Activated naive CD4-positive, alpha-beta T cell treated with anti-CD3 and anti-CD28 coated beads, Interleukin-2, amount 10 ng/mL, durations not matched to agents 7 days and 5 days (primary cell): ENCODE results near the gene PRRG3.

Experiments used
- CTCF ChIA-PET: fragments of 350-600 bp; sonication (Branson Sonifier 250); formaldehyde crosslinking; loops from one replicate; lab custom pipeline; 2021; ENCODE audit warnings: antibody characterized with exemption; lab: Charles Lee
- DNase-seq: peaks from one replicate; pipeline ENCODE4 v3.0.0-alpha.2; 2020
- H3K27ac Mint-ChIP-seq: one replicate; pipeline ENCODE4 v1.8.0; 2021; ENCODE audit warnings: mild to moderate bottlenecking, moderate library complexity, mixed read lengths
- H3K27me3 Mint-ChIP-seq: one replicate; pipeline ENCODE4 v1.8.0; 2021; ENCODE audit warnings: mild to moderate bottlenecking, mixed read lengths
- H3K36me3 Mint-ChIP-seq: one replicate; pipeline ENCODE4 v1.8.0; 2021; ENCODE audit warnings: mixed read lengths
- H3K4me1 Mint-ChIP-seq: one replicate; pipeline ENCODE4 v1.8.0; 2021; ENCODE audit warnings: mixed read lengths
- H3K4me3 Mint-ChIP-seq: one replicate; pipeline ENCODE4 v1.8.0; 2021; ENCODE audit warnings: mild to moderate bottlenecking, moderate library complexity, mixed read lengths
- H3K9me3 Mint-ChIP-seq: one replicate; pipeline ENCODE4 v1.8.0; 2021; ENCODE audit warnings: mixed read lengths

PRRG3 gene

GRCh38 chrX:151722241-151722846 is 27.1 kb downstream of the PRRG3 start:
- H3K27ac Mint-ChIP-seq: no peak overlapping the region
- H3K27me3 Mint-ChIP-seq: peaks cover 4% of the 10 kb centered on the region
- H3K4me3 Mint-ChIP-seq: no peak overlapping the region
- no peak for DNase-seq
- CTCF ChIA-PET: no interaction called here
- H3K4me1 Mint-ChIP-seq: no peaks in the 10 kb centered on the region
- no peaks in the 10 kb centered on the region for H3K36me3 Mint-ChIP-seq
- H3K9me3 Mint-ChIP-seq: no peaks in the 10 kb centered on the region

- H3K4me3 Mint-ChIP-seq: no peak overlapping the region
- no peaks in the 10 kb centered on the region for H3K9me3 Mint-ChIP-seq
- H3K36me3 Mint-ChIP-seq: no peaks in the 10 kb centered on the region
- CTCF ChIA-PET: no interaction called here
- no peak overlapping the region for H3K27ac Mint-ChIP-seq
- H3K4me1 Mint-ChIP-seq: no peaks in the 10 kb centered on the region
- DNase-seq: no peak
- H3K27me3 Mint-ChIP-seq: no peaks in the 10 kb centered on the region
Measured at GRCh38 chrX:151723156-151723760, 28.0 kb downstream of the PRRG3 start.

- no peaks in the 10 kb centered on the region for H3K36me3 Mint-ChIP-seq
- no peaks in the 10 kb centered on the region for H3K4me1 Mint-ChIP-seq
- CTCF ChIA-PET: no interaction called here
- no peaks in the 10 kb centered on the region for H3K9me3 Mint-ChIP-seq
- H3K4me3 Mint-ChIP-seq: no peak overlapping the region
- DNase-seq: no peak
- H3K27me3 Mint-ChIP-seq: no peaks in the 10 kb centered on the region
- no peak overlapping the region for H3K27ac Mint-ChIP-seq
Measured at GRCh38 chrX:151724563-151725337, 29.5 kb downstream of the PRRG3 start.

DNA sequence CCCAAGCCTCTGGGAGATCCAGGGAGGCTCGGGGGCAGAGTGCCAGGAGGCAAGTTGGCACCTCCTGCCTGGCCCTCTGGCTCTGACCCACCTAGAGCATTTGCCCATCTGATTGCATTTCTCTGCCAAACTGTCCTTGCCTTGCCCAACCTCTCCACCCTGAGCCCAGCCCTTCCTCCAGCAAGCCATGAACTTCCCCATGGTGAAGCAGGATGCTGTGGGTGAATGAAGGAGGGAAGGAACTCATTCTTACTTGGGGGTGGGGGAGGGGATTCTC is 30.0 kb downstream of the PRRG3 start:
- no peak overlapping the region for H3K27ac Mint-ChIP-seq
- no peaks in the 10 kb centered on the region for H3K27me3 Mint-ChIP-seq
- H3K4me3 Mint-ChIP-seq: no peak overlapping the region
- no peaks in the 10 kb centered on the region for H3K9me3 Mint-ChIP-seq
- H3K4me1 Mint-ChIP-seq: no peaks in the 10 kb centered on the region
- CTCF ChIA-PET: interaction anchor here (1.1 kb wide), 1 partner anchor 12 kb away, joined by 3 read pairs; no protein-coding TSS in a partner anchor
- H3K36me3 Mint-ChIP-seq: no peaks in the 10 kb centered on the region
- no peak for DNase-seq

DNA sequence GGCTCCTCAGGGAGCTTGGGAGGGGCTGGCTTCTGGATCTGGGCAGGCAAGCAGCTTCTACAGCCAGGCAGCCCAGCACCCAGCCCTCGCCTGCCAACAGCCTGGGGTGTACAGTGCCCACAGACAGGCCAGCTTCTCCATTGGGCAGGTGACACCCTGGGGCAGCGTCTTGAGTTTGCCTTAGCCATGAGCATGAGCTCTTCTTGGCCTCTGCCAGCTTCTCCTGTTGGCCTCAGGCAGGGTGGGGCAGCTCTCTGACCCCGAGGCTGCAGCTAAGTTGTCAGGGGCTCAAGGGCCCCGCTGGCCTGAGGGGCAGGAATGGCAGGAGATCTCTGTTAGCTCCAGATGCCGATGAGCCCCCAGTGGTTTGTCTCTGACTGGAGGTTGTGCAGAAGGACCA is 31.5 kb downstream of the PRRG3 start:
- no peak for DNase-seq
- Mint-ChIP-seq H3K9me3 (no peaks in the 10 kb centered on the region), H3K27ac (no peak overlapping the region), H3K4me1 (no peaks in the 10 kb centered on the region), H3K36me3 (no peaks in the 10 kb centered on the region), H3K27me3 (no peaks in the 10 kb centered on the region), H3K4me3 (no peak overlapping the region)
- CTCF ChIA-PET: no interaction called here

DNA sequence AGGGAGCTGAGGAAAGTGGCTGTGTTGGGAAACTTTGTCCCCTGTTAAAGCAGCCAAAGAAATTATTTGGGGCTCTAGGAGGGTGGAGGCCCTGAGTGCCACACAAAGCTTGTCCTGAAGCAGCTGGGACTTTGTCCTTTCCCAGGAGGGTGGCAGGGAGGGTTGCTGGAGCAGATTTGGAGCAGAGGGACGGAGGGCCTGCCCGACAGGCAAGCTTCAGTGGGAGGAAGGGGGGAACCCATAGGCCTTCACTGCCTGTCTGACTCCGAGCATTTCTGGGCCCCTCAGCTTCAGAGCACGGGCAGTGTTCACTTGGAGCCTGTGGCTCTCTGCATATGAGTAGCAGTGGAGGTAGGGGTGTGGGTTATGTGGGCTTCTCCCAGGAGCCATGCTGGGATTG is 32.1 kb downstream of the PRRG3 start:
- DNase-seq: no peak
- Mint-ChIP-seq H3K27me3 (peaks cover 5% of the 10 kb centered on the region), H3K4me1 (no peaks in the 10 kb centered on the region), H3K36me3 (no peaks in the 10 kb centered on the region), H3K9me3 (no peaks in the 10 kb centered on the region), H3K4me3 (no peak overlapping the region), H3K27ac (no peak overlapping the region)
- CTCF ChIA-PET: no interaction called here

DNA sequence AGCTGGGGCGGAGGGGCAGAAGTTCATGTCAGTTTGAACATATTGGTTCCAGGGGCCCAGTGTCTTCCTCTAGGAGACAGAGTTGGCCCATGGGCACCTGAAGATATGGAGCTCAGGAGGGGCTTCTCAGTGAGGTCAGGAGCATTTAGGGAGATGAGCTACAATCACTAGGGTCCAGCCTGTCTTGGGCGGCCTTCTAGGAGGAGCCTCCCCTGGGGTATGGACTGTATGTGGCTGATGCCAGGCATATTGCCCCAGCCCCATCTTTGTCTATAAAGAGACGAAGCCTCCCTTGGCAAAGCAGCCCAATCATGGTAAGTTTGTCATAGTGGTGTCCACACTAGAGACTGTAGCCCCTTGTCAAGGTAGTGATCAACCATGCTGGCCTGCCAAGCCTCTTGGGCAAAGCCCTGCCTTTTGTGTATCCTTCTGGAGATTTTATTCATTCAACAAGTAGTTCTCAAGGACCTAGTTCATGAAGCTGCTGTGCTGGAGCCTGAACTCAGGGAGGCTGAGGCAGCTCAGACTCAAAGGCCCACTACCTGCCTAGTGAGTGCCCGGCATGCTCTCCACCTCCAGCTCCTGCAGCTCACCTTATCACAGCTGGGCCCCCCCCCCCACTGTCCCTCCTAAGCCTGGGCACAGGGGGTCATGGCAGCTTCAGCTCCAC is 33.9 kb downstream of the PRRG3 start:
- no peak overlapping the region for H3K4me3 Mint-ChIP-seq
- no peak for DNase-seq
- H3K36me3 Mint-ChIP-seq: no peaks in the 10 kb centered on the region
- H3K27ac Mint-ChIP-seq: no peak overlapping the region
- peaks cover 11% of the 10 kb centered on the region for H3K27me3 Mint-ChIP-seq
- no peaks in the 10 kb centered on the region for H3K9me3 Mint-ChIP-seq
- H3K4me1 Mint-ChIP-seq: no peaks in the 10 kb centered on the region
- CTCF ChIA-PET: no interaction called here

DNA sequence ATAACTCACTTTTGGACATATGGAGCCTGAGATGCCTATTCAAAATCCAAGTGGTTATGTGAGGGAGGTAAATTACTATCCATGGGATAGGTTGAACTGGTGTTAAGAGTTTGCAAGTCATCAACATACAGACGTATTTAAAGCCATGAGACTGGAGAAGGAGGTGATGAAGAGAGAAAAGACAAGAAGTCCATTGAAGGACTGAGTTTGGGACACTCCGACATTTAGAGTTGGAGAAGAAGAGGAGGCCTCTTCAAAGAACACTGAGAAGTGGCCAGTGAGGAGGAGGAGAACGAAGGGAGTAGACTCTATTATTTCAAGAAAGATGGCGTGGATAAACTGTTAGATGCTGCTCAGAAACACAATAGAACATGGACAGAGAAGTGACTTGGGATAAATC is 39.2 kb downstream of the PRRG3 start, which contains the start of gene CNGA2:
Gene CNGA2, plus strand, starts transcription at position 301 of the 400 bp plus-strand sequence. CDS start 3,738 bp downstream, outside the sequence.
- H3K27ac Mint-ChIP-seq: no peak within 1 kb of the TSS
- no peak for DNase-seq
- no peaks in the 10 kb centered on the region for H3K4me1 Mint-ChIP-seq
- H3K27me3 Mint-ChIP-seq: peaks cover 14% of the 10 kb centered on the region
- no peaks in the 10 kb centered on the region for H3K36me3 Mint-ChIP-seq
- no peak within 1 kb of the TSS for H3K4me3 Mint-ChIP-seq
- no peaks in the 10 kb centered on the region for H3K9me3 Mint-ChIP-seq
- CTCF ChIA-PET: no interaction called here

- CTCF ChIA-PET: no interaction called here
- Mint-ChIP-seq H3K36me3 (no peaks in the 10 kb centered on the region), H3K9me3 (no peaks in the 10 kb centered on the region), H3K4me3 (no peak overlapping the region), H3K4me1 (no peaks in the 10 kb centered on the region), H3K27ac (no peak overlapping the region), H3K27me3 (peaks cover 14% of the 10 kb centered on the region)
- no peak for DNase-seq
Measured at GRCh38 chrX:151735219-151735618, 40.0 kb downstream of the PRRG3 start.

GRCh38 chrX:151736685-151737084 is 41.4 kb downstream of the PRRG3 start:
- Mint-ChIP-seq H3K27me3 (peaks cover 14% of the 10 kb centered on the region), H3K27ac (no peak overlapping the region), H3K4me1 (no peaks in the 10 kb centered on the region), H3K36me3 (no peaks in the 10 kb centered on the region), H3K9me3 (no peaks in the 10 kb centered on the region), H3K4me3 (no peak overlapping the region)
- no peak for DNase-seq
- CTCF ChIA-PET: no interaction called here

GRCh38 chrX:151737494-151737893 is 42.2 kb downstream of the PRRG3 start:
- no peak overlapping the region for H3K27ac Mint-ChIP-seq
- CTCF ChIA-PET: no interaction called here
- H3K4me1 Mint-ChIP-seq: no peaks in the 10 kb centered on the region
- H3K9me3 Mint-ChIP-seq: no peaks in the 10 kb centered on the region
- no peaks in the 10 kb centered on the region for H3K36me3 Mint-ChIP-seq
- peaks cover 7% of the 10 kb centered on the region for H3K27me3 Mint-ChIP-seq
- no peak for DNase-seq
- no peak overlapping the region for H3K4me3 Mint-ChIP-seq

DNA sequence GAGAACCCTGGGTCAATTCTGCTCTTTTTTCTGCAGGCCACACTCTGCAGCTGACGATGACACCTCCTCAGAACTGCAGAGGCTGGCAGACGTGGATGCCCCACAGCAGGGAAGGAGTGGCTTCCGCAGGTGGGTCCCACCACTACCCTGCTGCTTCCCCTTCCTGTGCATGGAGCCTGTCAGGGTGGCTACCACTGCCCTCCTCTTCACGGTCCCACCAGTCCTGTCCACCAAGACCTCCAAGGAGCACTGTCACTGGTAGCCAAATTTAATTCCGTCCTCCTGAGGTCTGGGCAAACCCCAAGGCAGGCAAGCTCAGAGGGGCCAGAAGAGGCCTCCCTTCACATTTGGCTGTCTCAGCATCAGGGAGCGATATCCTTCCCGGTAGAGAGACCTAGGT is 43.5 kb downstream of the PRRG3 start:
- Mint-ChIP-seq H3K4me1 (no peaks in the 10 kb centered on the region), H3K36me3 (no peaks in the 10 kb centered on the region), H3K9me3 (no peaks in the 10 kb centered on the region), H3K4me3 (no peak overlapping the region), H3K27ac (no peak overlapping the region), H3K27me3 (peaks cover 3% of the 10 kb centered on the region)
- CTCF ChIA-PET: no interaction called here
- DNase-seq: no peak

GRCh38 chrX:151741606-151742005 is 46.3 kb downstream of the PRRG3 start:
- CTCF ChIA-PET: no interaction called here
- Mint-ChIP-seq H3K27me3 (no peaks in the 10 kb centered on the region), H3K9me3 (no peaks in the 10 kb centered on the region), H3K4me3 (no peak overlapping the region), H3K36me3 (no peaks in the 10 kb centered on the region), H3K4me1 (no peaks in the 10 kb centered on the region), H3K27ac (no peak overlapping the region)
- DNase-seq: no peak

GRCh38 chrX:151742311-151742710 is 47.1 kb downstream of the PRRG3 start:
- no peak overlapping the region for H3K4me3 Mint-ChIP-seq
- no peak overlapping the region for H3K27ac Mint-ChIP-seq
- H3K9me3 Mint-ChIP-seq: no peaks in the 10 kb centered on the region
- H3K4me1 Mint-ChIP-seq: no peaks in the 10 kb centered on the region
- H3K27me3 Mint-ChIP-seq: no peaks in the 10 kb centered on the region
- CTCF ChIA-PET: no interaction called here
- DNase-seq: no peak
- H3K36me3 Mint-ChIP-seq: no peaks in the 10 kb centered on the region
